Ascending aorta (tissue), 2 donors: ENCODE measurements around the gene BBX. TPM values are rescaled to one million over a fixed set of nuclear protein-coding genes. Genes with fewer than 3 reads are reported as not detected.

Experiments
- DNase-seq, 2 donors: peaks; one replicate each; pipeline ENCODE4 v3.0.0-alpha.2; 2019; ENCODE audit warnings: low spot score in 2 of 2
- H3K27ac ChIP-seq, 2 donors: fragments of 200-600 bp; sonication (generic); one replicate each; pipeline ENCODE4 v1.5.1; 2016 to 2017; ENCODE audit warnings: mild to moderate bottlenecking in 1 of 2
- H3K27me3 ChIP-seq: fragments of 200-600 bp; sonication (generic); one replicate; pipeline ENCODE4 v1.5.1; 2017
- H3K36me3 ChIP-seq, 2 donors: fragments of 200-600 bp; sonication (generic); one replicate each; pipeline ENCODE4 v1.5.1; 2016
- H3K4me1 ChIP-seq, 2 donors: fragments of 200-600 bp; sonication (generic); one replicate each; pipeline ENCODE4 v1.5.1; 2016 to 2017; ENCODE audit warnings: mild to moderate bottlenecking in 1 of 2
- H3K4me3 ChIP-seq, 2 donors: fragments of 200-600 bp; sonication (generic); one replicate each; pipeline ENCODE4 v1.5.1; 2016 to 2017; ENCODE audit warnings: mild to moderate bottlenecking in 1 of 2
- H3K9me3 ChIP-seq, 2 donors: fragments of 200-600 bp; sonication (generic); one replicate each; pipeline ENCODE4 v1.5.1; 2016
- CTCF ChIP-seq, 3 experiments: fragments of 200-600 bp in 2 of 3; fragments of 450-650 bp in 1 of 3; sonication (generic) in 2 of 3; IDR thresholded peaks; one replicate each; pipeline ENCODE4 v1.5.1; 2016 to 2019; ENCODE audit warnings: antibody characterized with exemption in 3 of 3, mild to moderate bottlenecking in 1 of 3, moderate library complexity in 1 of 3
- intact Hi-C: fragments of 100-400 bp; cut with DNase I; formaldehyde crosslinking; loops from one replicate; pipeline ENCODE4 v1.15.1; 2023
- total RNA-seq: library from RNA; depleted of rRNA; stranded (reverse); fragments of >200 nt; gene quantifications from one replicate; pipeline ENCODE4 v1.1.0, GENCODE V29; 2016

BBX gene
- total RNA-seq: 18.0 TPM

GRCh38 chr3:107522510-107523288 is at the start of gene BBX:
BBX (plus strand) TSS chr3:107522962; CDS start chr3:107710461, 187,499 bp downstream.
- peak within 1 kb of the TSS; percentile 94 to 95 for H3K4me3 ChIP-seq
- DNase-seq: peak; percentile 85 to 98
- intact Hi-C loops: loop anchor here (1.0 to 10.0 kb wide), 6 partner anchors 91 to 1065 kb away; partner anchors contain the start of genes CD47, CIP2A, DZIP3 and IFT57
- peaks cover 0 to 11% of the 10 kb centered on the region in 2 donors for H3K4me1 ChIP-seq
- H3K36me3 ChIP-seq: no peaks in the 10 kb centered on the region
- H3K9me3 ChIP-seq: no peaks in the 10 kb centered on the region
- TF ChIP-seq CTCF (IDR thresholded peaks at IDR 0.05): no peak
- no peaks in the 10 kb centered on the region for H3K27me3 ChIP-seq
- peak within 1 kb of the TSS; percentile 96 to 98 for H3K27ac ChIP-seq

GRCh38 chr3:107476462-107476861 is 46.3 kb upstream of the BBX start:
- intact Hi-C loops: no loop called here
- Histone ChIP-seq H3K27ac (no peak overlapping the region), H3K27me3 (no peaks in the 10 kb centered on the region), H3K36me3 (no peaks in the 10 kb centered on the region), H3K9me3 (peaks cover 0 to 7% of the 10 kb centered on the region in 2 donors), H3K4me1 (no peaks in the 10 kb centered on the region), H3K4me3 (no peak overlapping the region)
- no peak for TF ChIP-seq CTCF (IDR thresholded peaks at IDR 0.05)
- DNase-seq: no peak

GRCh38 chr3:107487490-107487889 is 35.3 kb upstream of the BBX start:
- Histone ChIP-seq H3K4me3 (no peak overlapping the region), H3K27me3 (no peaks in the 10 kb centered on the region), H3K36me3 (no peaks in the 10 kb centered on the region), H3K9me3 (no peaks in the 10 kb centered on the region), H3K27ac (no peak overlapping the region), H3K4me1 (no peaks in the 10 kb centered on the region)
- DNase-seq: no peak
- intact Hi-C loops: no loop called here
- TF ChIP-seq CTCF (IDR thresholded peaks at IDR 0.05): no peak

GRCh38 chr3:107488942-107489341 is 33.8 kb upstream of the BBX start:
- H3K4me1 ChIP-seq: no peaks in the 10 kb centered on the region
- no peak overlapping the region for H3K27ac ChIP-seq
- H3K4me3 ChIP-seq: no peak overlapping the region
- intact Hi-C loops: no loop called here
- no peaks in the 10 kb centered on the region for H3K9me3 ChIP-seq
- no peaks in the 10 kb centered on the region for H3K36me3 ChIP-seq
- no peak for TF ChIP-seq CTCF (IDR thresholded peaks at IDR 0.05)
- no peak for DNase-seq
- H3K27me3 ChIP-seq: no peaks in the 10 kb centered on the region

- intact Hi-C loops: no loop called here
- Histone ChIP-seq H3K27me3 (no peaks in the 10 kb centered on the region), H3K36me3 (no peaks in the 10 kb centered on the region), H3K4me3 (no peak overlapping the region), H3K27ac (no peak overlapping the region), H3K9me3 (no peaks in the 10 kb centered on the region), H3K4me1 (no peaks in the 10 kb centered on the region)
- TF ChIP-seq CTCF (IDR thresholded peaks at IDR 0.05): no peak
- DNase-seq: no peak
Measured at GRCh38 chr3:107493134-107493533, 29.6 kb upstream of the BBX start.
